NCI-H2107 (cell line): Measurements from ENCODE around the gene WDR89.
"Not testable (repeated sequence)": the region's sequence is repeated elsewhere in the genome, so short reads cannot be mapped to it uniquely, and the experiment has no call there.

ENCODE experiments used
- DNase-seq: peaks from one replicate; lab custom pipeline; 2025; lab: John Stamatoyannopoulos, UW

The WDR89 gene

DNA sequence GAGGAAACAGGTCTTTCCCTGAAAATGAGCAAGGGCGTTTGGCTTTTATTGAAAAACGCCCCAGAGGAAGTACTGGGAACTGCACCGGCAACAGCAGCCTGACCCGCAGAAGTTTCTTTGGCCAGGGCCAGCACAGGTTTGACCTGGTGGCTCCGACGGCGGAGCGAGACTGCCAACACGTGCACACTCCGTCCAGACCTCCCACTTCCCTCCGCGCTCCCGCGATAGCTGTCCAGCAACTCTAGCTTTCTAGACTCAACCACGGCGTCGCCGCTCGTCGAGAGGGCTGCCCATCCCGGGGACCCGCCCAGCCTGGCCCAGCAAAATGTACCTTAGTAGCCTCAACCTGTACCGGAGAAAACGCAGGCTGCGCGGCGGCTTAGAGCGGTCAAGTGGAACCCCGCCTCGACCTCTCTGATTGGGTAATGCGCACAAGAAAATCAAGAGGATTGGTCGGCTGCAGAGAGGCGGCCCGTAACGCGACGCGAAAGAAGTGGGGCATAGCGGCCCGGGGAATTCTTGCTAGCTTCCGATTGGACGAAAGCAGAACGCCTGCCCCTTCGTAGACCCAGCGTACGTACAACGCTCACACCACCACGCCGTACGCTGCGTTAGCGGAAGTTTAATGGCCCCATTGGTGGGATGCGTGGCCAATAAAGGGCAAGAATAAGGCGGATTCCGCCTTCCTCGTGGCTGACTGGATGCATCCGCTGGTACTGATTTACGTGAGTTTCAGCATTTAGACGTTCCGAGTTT, at the start of gene WDR89:
Gene WDR89, minus strand, starts transcription at position 399 of the 756 bp plus-strand sequence. CDS start 41,929 bp downstream, outside the sequence.
- DNase-seq: peak; percentile 100

DNA sequence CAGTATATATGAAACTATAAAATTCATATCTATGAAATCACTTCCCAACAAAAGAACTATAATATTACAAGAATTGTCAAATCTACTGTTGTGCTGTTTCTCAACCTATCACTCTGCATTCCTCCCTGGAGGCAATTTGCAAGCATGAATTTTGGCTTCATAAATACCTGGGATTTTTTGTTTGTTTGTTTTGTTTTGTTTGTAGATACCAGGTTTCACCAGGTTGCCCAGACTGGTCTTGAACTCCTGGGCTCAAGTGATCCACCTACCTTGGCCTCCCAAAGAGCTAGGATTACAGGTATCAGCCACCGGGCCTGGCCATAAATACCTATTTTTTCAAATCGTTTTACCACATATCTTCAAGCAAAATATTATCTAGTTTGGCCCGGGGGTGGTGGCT, 47.5 kb upstream of the WDR89 start:
- DNase-seq: no peak

DNA sequence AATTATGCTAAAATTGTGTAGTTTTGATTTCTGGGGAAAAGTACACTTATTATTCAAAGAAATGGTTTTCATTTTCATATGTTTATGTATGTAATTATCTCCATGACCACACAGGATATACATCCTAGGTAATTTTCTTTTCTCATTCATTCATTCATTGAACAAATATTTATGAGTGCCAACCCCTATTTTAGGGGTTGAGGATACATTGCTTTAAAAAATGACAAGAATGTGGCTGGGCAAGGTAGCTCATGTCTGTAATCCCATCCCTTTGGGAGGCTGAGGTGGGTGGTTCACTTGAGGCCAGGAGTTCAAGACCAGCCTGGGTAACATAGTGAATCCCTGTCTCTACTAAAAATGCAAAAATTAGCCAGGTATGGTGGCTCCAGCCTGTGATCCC, 45.3 kb upstream of the WDR89 start:
- DNase-seq: no peak

DNA sequence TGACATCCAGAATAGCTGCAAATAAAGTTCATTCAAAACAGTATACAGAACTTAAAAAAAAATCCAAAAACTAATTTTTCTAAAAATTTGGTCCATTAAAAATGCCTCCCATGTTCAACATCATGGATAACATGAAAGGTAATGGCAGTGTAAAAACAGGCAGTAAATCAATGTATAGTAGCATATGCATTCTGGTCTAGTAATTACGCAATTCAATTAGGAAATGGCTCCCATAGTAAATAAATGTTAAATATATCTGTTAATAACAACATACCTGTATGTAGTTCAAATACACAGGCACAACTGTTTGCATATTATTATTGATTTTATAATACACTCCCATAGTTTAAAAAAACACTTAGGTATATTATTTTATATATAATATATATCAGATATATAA, 43.7 kb upstream of the WDR89 start:
- no peak for DNase-seq

DNA sequence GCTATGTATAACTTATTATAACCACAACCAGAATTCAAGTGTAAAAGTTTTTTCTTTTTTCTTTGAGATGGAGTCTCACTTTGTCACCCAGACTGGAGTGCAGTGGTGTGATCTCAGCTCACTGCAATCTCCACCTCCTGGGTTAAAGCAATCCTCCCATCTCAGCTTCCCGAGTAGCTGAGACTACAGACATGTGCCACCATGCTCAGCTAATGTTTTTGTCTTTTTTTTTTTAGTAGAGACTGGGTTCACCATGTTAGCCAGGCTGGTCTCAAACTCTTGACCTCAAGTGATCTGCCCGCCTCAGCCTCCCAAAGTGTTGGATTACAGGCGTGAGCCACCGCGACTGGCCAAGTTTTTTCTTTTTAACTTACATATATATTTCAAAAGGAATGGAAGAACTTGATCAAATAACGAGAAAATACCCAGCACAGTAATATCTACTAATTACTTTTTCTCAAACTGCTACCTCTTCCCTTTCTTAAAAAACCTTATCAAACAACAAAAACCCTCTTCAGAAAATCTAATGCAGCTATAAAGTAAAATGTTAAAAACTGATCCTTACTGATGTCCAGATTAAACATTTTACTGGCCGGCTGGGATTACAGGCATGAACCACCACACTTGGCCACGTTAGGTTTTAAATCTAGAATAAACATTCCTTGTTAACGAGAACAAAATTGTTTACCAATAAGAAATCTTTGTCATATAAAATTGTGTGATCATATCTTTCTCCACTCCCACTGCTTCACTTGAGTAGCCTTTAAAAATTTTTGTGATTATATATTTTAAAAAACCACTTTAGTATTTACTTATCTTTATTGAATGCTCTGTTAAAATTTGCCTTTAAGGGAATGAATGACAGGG, 41.3 kb upstream of the WDR89 start:
- no peak for DNase-seq

DNA sequence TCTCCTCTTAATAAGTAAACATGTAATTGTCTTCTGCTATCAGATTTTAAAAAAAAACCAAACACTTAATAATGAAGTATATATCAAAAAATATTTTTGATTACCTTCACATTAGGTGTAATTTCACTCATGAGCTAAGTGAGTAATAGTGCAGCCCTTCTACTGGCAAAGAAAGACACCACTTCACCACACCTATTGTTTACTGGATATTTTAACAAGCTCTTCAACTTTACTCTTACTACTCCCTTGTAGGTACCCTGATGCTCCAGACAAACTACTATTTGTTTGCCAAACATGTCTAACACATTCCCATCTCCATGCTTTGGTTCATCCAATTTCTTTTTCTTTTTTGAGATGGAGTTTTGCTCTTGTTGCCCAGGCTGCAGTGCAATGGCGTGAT, 36.9 kb upstream of the WDR89 start:
- no peak for DNase-seq

DNA sequence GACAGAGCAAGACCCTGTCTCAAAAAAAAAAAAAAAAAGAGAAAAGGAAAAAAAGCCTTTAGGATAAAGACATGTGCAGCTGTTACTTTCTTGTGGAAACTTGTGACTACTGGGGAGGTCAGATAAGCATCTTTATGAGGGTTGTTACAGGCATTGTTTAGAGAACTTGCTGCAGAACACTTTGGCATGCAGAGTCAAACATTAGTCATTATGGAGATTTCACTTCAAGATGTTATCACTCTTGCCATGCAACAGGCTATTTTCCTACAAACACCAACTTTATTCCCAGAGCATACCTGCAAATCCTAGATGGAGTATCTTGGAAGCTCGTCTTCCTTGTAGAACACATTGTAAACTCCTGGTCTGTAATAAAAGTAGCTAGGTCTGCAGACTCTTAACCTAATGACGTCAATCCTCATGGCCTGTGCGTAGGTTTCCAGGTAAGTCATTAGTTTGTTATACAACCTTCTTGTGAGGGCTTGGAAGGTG, 36.3 kb upstream of the WDR89 start:
- no peak for DNase-seq

GRCh38 chr14:63676615-63677014, 34.9 kb upstream of the WDR89 start:
- DNase-seq: no peak

GRCh38 chr14:63673886-63674497, 32.3 kb upstream of the WDR89 start:
- DNase-seq: no peak

DNA sequence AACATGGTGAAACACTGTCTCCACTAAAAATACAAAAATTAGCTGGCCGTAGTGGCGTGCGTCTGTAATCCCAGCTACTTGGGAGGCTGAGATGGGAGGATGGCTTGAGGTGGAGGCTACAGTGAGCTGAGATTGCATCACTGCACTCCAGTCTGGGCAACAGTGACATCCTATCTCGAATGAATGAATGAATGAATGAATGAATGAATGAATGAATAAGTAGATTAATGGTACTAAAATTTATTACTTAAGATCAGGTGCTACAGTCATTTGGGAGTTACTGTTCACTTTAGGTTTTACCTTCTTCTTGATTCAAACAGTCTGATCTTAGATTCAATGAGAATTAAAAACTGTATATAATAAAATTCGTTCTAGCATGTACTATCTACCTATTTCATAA, 31.6 kb upstream of the WDR89 start:
- no peak for DNase-seq

DNA sequence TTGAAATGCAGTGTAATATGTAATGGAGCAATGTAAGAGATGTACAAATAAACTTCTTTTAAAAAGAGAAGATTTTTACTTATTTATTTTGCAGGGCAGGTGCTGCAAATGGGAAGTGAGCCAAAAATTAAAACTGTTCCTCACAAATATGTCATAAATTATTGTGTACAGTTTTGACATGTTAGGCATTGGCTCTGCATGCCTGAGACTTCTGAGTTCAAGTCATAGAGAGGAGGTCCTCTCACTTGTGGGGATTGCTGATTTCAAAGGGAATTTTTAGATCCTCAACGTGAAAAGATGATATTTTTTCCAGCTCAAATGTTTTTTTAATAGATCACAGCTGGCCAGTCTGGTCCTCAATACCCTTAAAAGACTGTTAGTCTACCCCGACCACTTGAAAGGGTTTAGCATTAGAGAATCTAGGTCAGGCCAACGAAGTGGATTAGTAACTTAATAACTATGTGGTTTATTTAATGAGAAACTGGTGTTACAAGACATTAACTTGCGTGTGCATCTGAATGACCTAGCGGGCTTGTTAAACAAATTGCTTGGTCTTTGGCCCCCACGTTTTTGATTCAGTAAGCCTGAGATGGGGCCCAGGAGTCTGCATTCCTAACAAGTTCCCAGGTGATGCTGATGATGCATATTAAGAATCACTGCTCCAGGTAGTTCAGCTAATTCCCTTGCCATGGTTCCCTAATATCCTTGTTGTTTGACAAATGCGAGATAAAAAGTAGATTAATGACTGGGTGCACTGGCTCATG, 30.9 kb upstream of the WDR89 start:
- DNase-seq: no peak

DNA sequence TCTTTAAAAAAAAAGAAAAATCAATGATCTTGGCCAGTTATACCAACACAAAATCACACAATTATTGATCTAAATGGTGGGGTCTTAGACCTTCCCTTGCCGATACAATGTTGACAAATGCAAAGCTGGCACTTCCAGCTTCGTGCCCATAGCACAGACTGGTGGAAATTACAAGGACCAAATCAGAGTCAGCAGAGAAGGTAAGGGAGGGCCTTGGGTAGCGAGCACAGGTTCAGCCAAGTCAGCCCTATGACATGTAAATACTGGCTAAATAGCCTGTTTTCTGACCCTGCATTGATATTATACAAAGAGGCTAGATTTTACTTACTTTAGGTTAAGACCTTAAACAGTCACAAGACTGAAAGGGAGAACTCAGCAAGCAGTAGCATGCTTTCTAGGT, 30.3 kb upstream of the WDR89 start:
- DNase-seq: no peak

- no peak for DNase-seq
Observed at GRCh38 chr14:63670692-63671091, 29.0 kb upstream of the WDR89 start.

DNA sequence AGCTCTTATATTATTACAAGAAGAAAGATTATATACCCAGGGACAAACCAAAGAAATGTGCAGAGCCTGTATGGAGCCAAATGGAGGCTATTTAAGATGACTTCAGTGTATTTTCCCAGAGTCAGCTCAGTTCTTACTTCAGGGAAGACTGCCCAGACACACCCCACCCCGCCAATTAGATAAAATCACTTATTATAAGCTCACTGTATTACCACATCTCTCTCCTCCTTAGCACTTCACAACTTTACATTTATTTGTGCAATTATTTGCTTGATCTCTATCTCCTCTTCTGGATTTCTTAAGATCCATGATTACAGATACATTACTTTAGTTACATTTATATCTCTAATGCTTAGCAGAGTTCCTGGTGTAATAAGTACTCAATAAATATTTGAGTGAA, 24.7 kb upstream of the WDR89 start:
- DNase-seq: no peak

- no peak for DNase-seq
Observed at GRCh38 chr14:63663428-63664341, 22.0 kb upstream of the WDR89 start.

DNA sequence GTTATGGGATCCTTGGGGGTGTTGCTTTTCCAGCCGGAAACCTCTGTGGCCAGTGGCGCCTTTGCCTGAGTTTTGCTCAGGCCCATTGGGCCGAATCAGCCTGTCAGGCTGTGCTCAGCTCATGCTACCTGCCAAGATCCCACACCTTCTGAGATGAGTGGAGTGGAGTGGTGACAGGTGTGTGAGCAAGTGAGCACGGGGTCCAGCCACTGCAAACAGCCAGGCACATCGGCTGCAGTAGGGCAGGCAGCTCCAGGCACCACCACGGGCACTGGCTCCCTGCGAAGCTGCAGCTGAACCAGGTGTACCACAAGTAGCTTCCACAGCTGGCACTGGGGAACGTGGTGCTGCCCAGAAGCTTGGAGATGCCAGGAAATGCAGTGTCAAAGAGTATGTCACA, 21.1 kb upstream of the WDR89 start:
- no peak for DNase-seq

DNA sequence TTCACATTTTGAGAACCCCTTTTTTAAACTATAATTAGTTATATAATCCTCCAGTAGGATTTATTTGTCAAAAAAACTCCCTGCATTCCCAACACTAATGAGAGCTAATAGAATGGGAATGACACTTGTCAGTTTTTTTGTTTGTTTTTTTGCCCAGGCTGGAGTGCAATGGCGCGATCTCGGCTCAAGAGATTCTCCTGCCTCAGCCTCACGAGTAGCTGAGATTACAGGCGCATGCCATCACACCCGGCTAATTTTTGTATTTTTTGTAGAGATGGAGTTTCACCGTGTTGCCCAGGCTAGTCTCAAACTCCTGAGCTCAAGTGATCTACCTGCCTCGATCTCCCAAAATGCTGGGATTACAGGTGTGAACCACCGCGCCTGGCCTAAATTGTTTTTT, 20.2 kb upstream of the WDR89 start:
- not testable (repeated sequence) for DNase-seq

GRCh38 chr14:63659726-63660125, 18.1 kb upstream of the WDR89 start:
- DNase-seq: no peak

- DNase-seq: no peak
Observed at GRCh38 chr14:63656194-63656593, 14.5 kb upstream of the WDR89 start.

GRCh38 chr14:63654936-63655335, 13.3 kb upstream of the WDR89 start:
- no peak for DNase-seq

DNA sequence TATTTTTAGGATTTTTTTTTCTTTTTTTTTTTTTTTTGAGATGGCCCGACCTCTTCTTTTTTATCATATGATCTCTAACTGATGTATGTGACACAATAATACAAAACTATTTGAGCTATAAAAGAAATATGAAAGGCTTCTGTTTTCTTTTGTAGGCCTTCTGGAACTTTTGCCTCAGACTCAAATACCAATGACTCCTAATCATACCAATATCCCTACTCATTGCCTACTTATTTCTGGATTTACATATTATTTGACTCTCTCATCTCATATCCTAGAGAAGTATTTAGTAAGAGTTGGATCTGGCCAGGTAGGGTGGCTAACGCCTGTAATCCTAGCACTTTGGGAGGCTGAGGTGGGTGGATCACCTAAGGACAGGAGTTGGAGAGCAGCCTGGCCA, 12.7 kb upstream of the WDR89 start:
- DNase-seq: no peak
